B cell (primary cell): ENCODE data around the gene PROM2. TPM values are rescaled to one million over a fixed set of nuclear protein-coding genes. Genes with fewer than 3 reads are reported as not detected.

Experiments
- ATAC-seq: fragments of 200-7000 bp; cut with Tn5 transposase; one replicate; pipeline ENCODE4 v1.10.0; 2021; ENCODE audit warnings: low read depth, mild to moderate bottlenecking, moderate number of reproducible peaks, moderate library complexity
- CTCF ChIA-PET: fragments of 350-600 bp; sonication (Branson Sonifier 250); formaldehyde crosslinking; loops from one replicate; lab custom pipeline; 2021; ENCODE audit warnings: antibody characterized with exemption, inconsistent platforms; lab: Charles Lee
- POLR2A ChIA-PET: fragments of 350-600 bp; sonication (Branson Sonifier 250); formaldehyde crosslinking; loops from one replicate; lab custom pipeline; 2021; ENCODE audit warnings: antibody characterized with exemption; lab: Charles Lee
- DNase-seq: peaks from one replicate; pipeline ENCODE4 v3.0.0; 2013
- H2AFZ ChIP-seq: 2 replicates; pipeline ENCODE4 v1.6.1; 2012; ENCODE audit warnings: mild to moderate bottlenecking, low read depth, low read length; ENCODE audit not compliant: insufficient read depth, poor library complexity, severe bottlenecking
- H3K27ac ChIP-seq, 2 donors: 1 replicate in 1 of 2; 2 replicates in 1 of 2; pipeline ENCODE4 v1.5.1; 2012 to 2013; ENCODE audit warnings: low read length in 2 of 2, mild to moderate bottlenecking in 2 of 2, moderate library complexity in 1 of 2
- H3K27me3 ChIP-seq, 4 experiments: fragments of 200-600 bp in 1 of 4; sonication (generic) in 1 of 4; replicated peaks in 1 of 4; 1 replicate in 2 of 4; 2 replicates in 2 of 4; pipeline versions ENCODE4 v1.6.1 to v1.7.0; 2013 to 2016; ENCODE audit warnings: low read length in 3 of 4, mild to moderate bottlenecking in 2 of 4, mixed read lengths in 1 of 4, moderate library complexity in 1 of 4; ENCODE audit not compliant: insufficient read depth in 4 of 4, control insufficient read depth in 3 of 4; ENCODE audit errors: control extremely low read depth in 1 of 4
- H3K36me3 ChIP-seq, 2 experiments: replicated peaks in 1 of 2; 1 replicate in 1 of 2; 2 replicates in 1 of 2; pipeline versions ENCODE4 v1.6.1 to v1.7.1; 2013; ENCODE audit warnings: low read length in 1 of 2; ENCODE audit not compliant: insufficient read depth in 2 of 2, control insufficient read depth in 1 of 2; ENCODE audit errors: control extremely low read depth in 1 of 2, extremely low read depth in 1 of 2
- H3K4me1 ChIP-seq, 2 donors: fragments of 200-600 bp in 1 of 2; sonication (generic) in 1 of 2; 1 replicate in 1 of 2; 2 replicates in 1 of 2; pipeline versions ENCODE4 v1.5.1 to v1.6.1; 2013 to 2017; ENCODE audit warnings: low read length in 2 of 2; ENCODE audit not compliant: control insufficient read depth in 2 of 2, insufficient read depth in 2 of 2
- H3K4me2 ChIP-seq: replicated peaks from 2 replicates; pipeline ENCODE3; 2012; ENCODE audit warnings: mild to moderate bottlenecking, low read depth, low read length; ENCODE audit not compliant: poor library complexity, severe bottlenecking
- H3K4me3 ChIP-seq, 5 experiments: fragments of 200-600 bp in 1 of 5; sonication (generic) in 1 of 5; 1 replicate in 3 of 5; 2 replicates in 2 of 5; pipeline versions ENCODE4 v1.5.1 to v1.7.0; 2011 to 2016; ENCODE audit warnings: low read length in 4 of 5, mild to moderate bottlenecking in 4 of 5, low read depth in 2 of 5, control low read depth in 1 of 5, moderate library complexity in 1 of 5; ENCODE audit not compliant: insufficient read depth in 1 of 5; ENCODE audit errors: control extremely low read depth in 1 of 5, extremely low read depth in 1 of 5
- H3K79me2 ChIP-seq: fragments of 200-600 bp; sonication (generic); one replicate; pipeline ENCODE4 v1.6.0; 2016; ENCODE audit warnings: low read length; ENCODE audit not compliant: control insufficient read depth, insufficient read depth
- H3K9ac ChIP-seq: fragments of 200-600 bp; sonication (generic); 2 replicates; pipeline ENCODE4 v1.6.1; 2017; ENCODE audit warnings: mild to moderate bottlenecking, low read length, moderate library complexity
- H3K9me3 ChIP-seq, 3 donors: one replicate each; pipeline versions ENCODE4 v1.6.1 to v1.7.1; 2013; ENCODE audit warnings: low read length in 2 of 3; ENCODE audit not compliant: control insufficient read depth in 2 of 3, insufficient read depth in 1 of 3; ENCODE audit errors: control extremely low read depth in 1 of 3
- H4K20me1 ChIP-seq: 2 replicates; pipeline ENCODE4 v1.6.0; 2012; ENCODE audit warnings: mild to moderate bottlenecking, low read length; ENCODE audit not compliant: insufficient read depth, control insufficient read depth, poor library complexity, severe bottlenecking
- H3K27ac Mint-ChIP-seq: one replicate; pipeline ENCODE4 v1.8.0; 2021; ENCODE audit warnings: mixed read lengths
- H3K27me3 Mint-ChIP-seq: one replicate; pipeline ENCODE4 v1.8.0; 2021; ENCODE audit warnings: mixed read lengths
- H3K4me1 Mint-ChIP-seq: one replicate; pipeline ENCODE4 v1.8.0; 2021; ENCODE audit warnings: mixed read lengths
- H3K4me3 Mint-ChIP-seq: one replicate; pipeline ENCODE4 v1.8.0; 2021; ENCODE audit warnings: mixed read lengths
- H3K9me3 Mint-ChIP-seq: one replicate; pipeline ENCODE4 v1.8.0; 2022; ENCODE audit warnings: mixed read lengths; ENCODE audit not compliant: insufficient read depth
- EZH2 ChIP-seq: IDR thresholded peaks from 2 replicates; pipeline ENCODE4 v1.6.1; 2012; ENCODE audit warnings: borderline replicate concordance, low read depth, mild to moderate bottlenecking, moderate library complexity, low read length; ENCODE audit not compliant: insufficient read depth, poor library complexity, severe bottlenecking
- WGBS: methylation state at CpG from one replicate; pipeline ENCODE4 v1.1.5; 2013; ENCODE audit warnings: missing lambda C conversion rate; ENCODE audit not compliant: insufficient coverage; 5-methylcytosine and 5-hydroxymethylcytosine counted together
- intact Hi-C: fragments of 100-400 bp; cut with micrococcal nuclease; formaldehyde crosslinking; loops from one replicate; pipeline ENCODE4 v1.10.0; 2022
- polyA plus RNA-seq: library from polyadenylated mRNA; depleted of rRNA; stranded (reverse); fragments of >200 nt; gene quantifications from 2 replicates; pipeline ENCODE4 v1.2.3, GENCODE V29; 2012
- total RNA-seq, 2 donors: library from RNA; stranded (reverse); fragments of 120-200 nt in 1 of 2; gene quantifications; 1 replicate in 1 of 2; 2 replicates in 1 of 2; pipeline versions ENCODE4 v1.2.3 to v1.2.4, GENCODE V29; 2013 to 2022
- TF ChIP-seq, protein P1 (sequence below): fragments of 200-600 bp; IDR thresholded peaks from one replicate; pipeline ENCODE4 v1.8.0; 2022; ENCODE audit warnings: antibody characterized with exemption, mild to moderate bottlenecking

The PROM2 gene
- total and polyA plus RNA-seq, 2 donors (not counting 1 experiment from before 2014, with no cell fraction given), result 0.67 to 1.3 TPM

DNA sequence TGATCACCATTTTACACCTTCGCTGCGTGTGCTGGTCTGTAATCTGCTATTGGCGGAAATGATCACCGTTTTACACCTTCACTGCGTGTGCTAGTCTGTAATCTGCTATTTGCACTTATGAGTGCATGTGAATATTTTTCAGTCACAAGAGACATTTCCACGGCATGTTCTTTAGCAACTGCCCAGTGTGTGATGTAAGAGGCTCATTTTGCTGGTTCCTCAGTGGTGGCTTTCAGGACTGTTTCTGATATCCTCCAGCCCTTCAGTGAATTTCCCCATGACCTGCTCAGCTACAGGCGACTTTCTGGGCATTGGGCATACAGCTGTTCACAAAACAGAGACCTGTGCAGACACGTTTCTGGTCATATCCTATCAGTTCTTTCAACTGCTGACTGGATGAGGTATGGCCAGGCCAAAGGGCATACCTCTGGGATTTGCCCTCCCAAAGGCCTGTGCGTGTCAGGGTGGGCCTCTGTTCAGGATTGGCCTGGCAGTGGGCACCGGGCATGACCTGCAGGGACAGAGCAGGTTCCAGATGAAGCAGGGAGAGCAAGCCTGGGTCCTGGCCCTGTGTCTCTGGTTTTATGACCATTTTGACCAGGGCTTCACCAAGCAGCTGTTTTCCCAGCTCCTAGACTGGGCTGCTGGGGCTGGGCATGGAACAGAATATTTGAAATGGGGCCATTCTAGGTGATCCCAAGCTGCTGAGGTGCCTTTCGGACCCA, 521 bp upstream of the PROM2 start:
- H3K79me2 ChIP-seq, result no peaks in the 10 kb centered on the region
- ChIA-PET POLR2A (no interaction called here), CTCF (no interaction called here)
- H3K27me3 ChIP-seq, result no peaks in the 10 kb centered on the region
- Mint-ChIP-seq H3K9me3 (no peaks in the 10 kb centered on the region), H3K27ac (no peak overlapping the region), H3K4me3 (no peak overlapping the region), H3K4me1 (no peaks in the 10 kb centered on the region), H3K27me3 (no peaks in the 10 kb centered on the region)
- TF ChIP-seq EZH2, result no peak
- TF ChIP-seq, protein P1, sequence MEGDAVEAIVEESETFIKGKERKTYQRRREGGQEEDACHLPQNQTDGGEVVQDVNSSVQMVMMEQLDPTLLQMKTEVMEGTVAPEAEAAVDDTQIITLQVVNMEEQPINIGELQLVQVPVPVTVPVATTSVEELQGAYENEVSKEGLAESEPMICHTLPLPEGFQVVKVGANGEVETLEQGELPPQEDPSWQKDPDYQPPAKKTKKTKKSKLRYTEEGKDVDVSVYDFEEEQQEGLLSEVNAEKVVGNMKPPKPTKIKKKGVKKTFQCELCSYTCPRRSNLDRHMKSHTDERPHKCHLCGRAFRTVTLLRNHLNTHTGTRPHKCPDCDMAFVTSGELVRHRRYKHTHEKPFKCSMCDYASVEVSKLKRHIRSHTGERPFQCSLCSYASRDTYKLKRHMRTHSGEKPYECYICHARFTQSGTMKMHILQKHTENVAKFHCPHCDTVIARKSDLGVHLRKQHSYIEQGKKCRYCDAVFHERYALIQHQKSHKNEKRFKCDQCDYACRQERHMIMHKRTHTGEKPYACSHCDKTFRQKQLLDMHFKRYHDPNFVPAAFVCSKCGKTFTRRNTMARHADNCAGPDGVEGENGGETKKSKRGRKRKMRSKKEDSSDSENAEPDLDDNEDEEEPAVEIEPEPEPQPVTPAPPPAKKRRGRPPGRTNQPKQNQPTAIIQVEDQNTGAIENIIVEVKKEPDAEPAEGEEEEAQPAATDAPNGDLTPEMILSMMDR, result no peak
- H3K4me2 ChIP-seq, result no peak overlapping the region
- H3K4me1 ChIP-seq, result no peaks in the 10 kb centered on the region
- intact Hi-C loops, result no loop called here
- H4K20me1 ChIP-seq, result no peaks in the 10 kb centered on the region
- no peaks in the 10 kb centered on the region for H3K9me3 ChIP-seq
- H3K9ac ChIP-seq, result no peak overlapping the region
- no peaks in the 10 kb centered on the region for H3K36me3 ChIP-seq
- DNase-seq (no peak), ATAC-seq (no peak)
- 87% methylated on average over 9 of the region's 11 CpGs for WGBS
- no peak overlapping the region for H2AFZ ChIP-seq
- no peak overlapping the region for H3K4me3 ChIP-seq
- no peak overlapping the region for H3K27ac ChIP-seq

DNA sequence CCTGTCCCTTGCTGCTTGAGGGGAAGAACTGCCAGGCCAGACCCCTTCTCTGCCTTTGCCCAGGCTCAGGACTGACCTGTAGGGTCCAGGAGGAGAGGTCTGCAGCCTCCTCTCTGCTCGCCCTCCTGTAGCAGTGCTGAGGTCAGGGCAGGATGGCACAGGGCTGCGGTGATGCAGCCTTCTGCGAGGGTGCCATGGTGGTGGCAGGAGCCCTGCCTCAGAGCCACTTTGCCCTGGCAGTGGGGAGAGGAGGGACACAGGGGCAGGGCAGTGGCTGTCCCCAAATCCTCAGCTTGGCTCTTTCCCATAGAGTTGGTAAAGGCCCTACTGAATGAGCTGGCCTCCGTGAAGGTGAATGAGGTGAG, 884 bp downstream of the PROM2 start:
- Histone ChIP-seq H3K9me3 (peaks cover 0 to 4% (median 0%) of the 10 kb centered on the region in 3 donors), H3K36me3 (no peaks in the 10 kb centered on the region), H3K4me2 (no peak overlapping the region), H3K9ac (no peak overlapping the region), H3K27ac (no peak overlapping the region), H4K20me1 (no peaks in the 10 kb centered on the region), H3K4me1 (no peaks in the 10 kb centered on the region), H3K79me2 (no peaks in the 10 kb centered on the region), H2AFZ (no peak overlapping the region), H3K4me3 (no peak overlapping the region), H3K27me3 (no peaks in the 10 kb centered on the region)
- ChIA-PET POLR2A (no interaction called here), CTCF (no interaction called here)
- DNase-seq (no peak), ATAC-seq (no peak)
- no peak overlapping the region for H3K27ac Mint-ChIP-seq
- 98% methylated on average over 4 of the region's 4 CpGs for WGBS
- H3K9me3 Mint-ChIP-seq, result no peaks in the 10 kb centered on the region
- TF ChIP-seq EZH2, result no peak
- TF ChIP-seq, protein P1, result no peak
- H3K4me1 Mint-ChIP-seq, result no peaks in the 10 kb centered on the region
- no peaks in the 10 kb centered on the region for H3K27me3 Mint-ChIP-seq
- intact Hi-C loops, result no loop called here
- no peak overlapping the region for H3K4me3 Mint-ChIP-seq
